ENCODE results near the gene FZD7.

DNA sequence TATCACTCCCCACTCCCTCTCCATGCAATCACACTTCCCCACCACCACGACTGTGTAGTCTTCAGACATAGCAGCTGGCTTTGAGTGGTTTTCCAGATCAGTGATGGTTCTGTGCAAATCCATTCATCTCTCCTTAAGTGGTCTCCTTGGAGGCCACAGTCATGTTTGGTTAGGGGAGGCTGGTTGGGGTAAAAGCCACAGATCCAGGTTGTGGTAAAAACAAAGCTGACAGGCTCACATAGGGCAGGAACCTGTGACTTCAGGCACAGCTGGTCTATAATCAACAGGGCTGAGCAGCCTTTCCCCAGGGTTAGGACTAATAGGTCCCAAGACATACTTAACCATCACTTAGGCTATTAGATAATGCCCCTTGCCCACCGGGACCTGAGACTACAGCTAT lies 46.2 kb upstream of the FZD7 start:
- TF ChIP-seq, protein P1, sequence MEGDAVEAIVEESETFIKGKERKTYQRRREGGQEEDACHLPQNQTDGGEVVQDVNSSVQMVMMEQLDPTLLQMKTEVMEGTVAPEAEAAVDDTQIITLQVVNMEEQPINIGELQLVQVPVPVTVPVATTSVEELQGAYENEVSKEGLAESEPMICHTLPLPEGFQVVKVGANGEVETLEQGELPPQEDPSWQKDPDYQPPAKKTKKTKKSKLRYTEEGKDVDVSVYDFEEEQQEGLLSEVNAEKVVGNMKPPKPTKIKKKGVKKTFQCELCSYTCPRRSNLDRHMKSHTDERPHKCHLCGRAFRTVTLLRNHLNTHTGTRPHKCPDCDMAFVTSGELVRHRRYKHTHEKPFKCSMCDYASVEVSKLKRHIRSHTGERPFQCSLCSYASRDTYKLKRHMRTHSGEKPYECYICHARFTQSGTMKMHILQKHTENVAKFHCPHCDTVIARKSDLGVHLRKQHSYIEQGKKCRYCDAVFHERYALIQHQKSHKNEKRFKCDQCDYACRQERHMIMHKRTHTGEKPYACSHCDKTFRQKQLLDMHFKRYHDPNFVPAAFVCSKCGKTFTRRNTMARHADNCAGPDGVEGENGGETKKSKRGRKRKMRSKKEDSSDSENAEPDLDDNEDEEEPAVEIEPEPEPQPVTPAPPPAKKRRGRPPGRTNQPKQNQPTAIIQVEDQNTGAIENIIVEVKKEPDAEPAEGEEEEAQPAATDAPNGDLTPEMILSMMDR (IDR thresholded peaks at IDR 0.05; ENCODE audit: insufficient read depth, low read length) = no peak
- TF ChIP-seq, protein P2, sequence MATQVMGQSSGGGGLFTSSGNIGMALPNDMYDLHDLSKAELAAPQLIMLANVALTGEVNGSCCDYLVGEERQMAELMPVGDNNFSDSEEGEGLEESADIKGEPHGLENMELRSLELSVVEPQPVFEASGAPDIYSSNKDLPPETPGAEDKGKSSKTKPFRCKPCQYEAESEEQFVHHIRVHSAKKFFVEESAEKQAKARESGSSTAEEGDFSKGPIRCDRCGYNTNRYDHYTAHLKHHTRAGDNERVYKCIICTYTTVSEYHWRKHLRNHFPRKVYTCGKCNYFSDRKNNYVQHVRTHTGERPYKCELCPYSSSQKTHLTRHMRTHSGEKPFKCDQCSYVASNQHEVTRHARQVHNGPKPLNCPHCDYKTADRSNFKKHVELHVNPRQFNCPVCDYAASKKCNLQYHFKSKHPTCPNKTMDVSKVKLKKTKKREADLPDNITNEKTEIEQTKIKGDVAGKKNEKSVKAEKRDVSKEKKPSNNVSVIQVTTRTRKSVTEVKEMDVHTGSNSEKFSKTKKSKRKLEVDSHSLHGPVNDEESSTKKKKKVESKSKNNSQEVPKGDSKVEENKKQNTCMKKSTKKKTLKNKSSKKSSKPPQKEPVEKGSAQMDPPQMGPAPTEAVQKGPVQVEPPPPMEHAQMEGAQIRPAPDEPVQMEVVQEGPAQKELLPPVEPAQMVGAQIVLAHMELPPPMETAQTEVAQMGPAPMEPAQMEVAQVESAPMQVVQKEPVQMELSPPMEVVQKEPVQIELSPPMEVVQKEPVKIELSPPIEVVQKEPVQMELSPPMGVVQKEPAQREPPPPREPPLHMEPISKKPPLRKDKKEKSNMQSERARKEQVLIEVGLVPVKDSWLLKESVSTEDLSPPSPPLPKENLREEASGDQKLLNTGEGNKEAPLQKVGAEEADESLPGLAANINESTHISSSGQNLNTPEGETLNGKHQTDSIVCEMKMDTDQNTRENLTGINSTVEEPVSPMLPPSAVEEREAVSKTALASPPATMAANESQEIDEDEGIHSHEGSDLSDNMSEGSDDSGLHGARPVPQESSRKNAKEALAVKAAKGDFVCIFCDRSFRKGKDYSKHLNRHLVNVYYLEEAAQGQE (IDR thresholded peaks at IDR 0.05; ENCODE audit: insufficient replicate concordance, low read depth) = no peak

All from HL-60 (cell line).